NB4 (cell line): ENCODE measurements around the gene LYZ.

Experiments used
- DNase-seq: peaks from one replicate; pipeline ENCODE4 v3.0.0; 2010; ENCODE audit warnings: low read depth
- H3K4me3 ChIP-seq: one replicate; pipeline ENCODE4 v1.5.1; 2011; ENCODE audit warnings: mild to moderate bottlenecking, low read depth, low read length, moderate library complexity
- MYC ChIP-seq: IDR thresholded peaks from 2 replicates; pipeline ENCODE4 v1.6.1; 2011; ENCODE audit warnings: low read depth, low read length
- POLR2A ChIP-seq: IDR thresholded peaks from 2 replicates; pipeline ENCODE4 v1.6.1; 2011; ENCODE audit warnings: mild to moderate bottlenecking; ENCODE audit not compliant: insufficient read length; ENCODE audit errors: extremely low read depth
- TF ChIP-seq, protein P1 (sequence below): IDR thresholded peaks from one replicate; pipeline ENCODE4 v1.5.1; 2012; ENCODE audit warnings: low read depth, low read length
- TF ChIP-seq, protein P2 (sequence below): IDR thresholded peaks from 2 replicates; pipeline ENCODE4 v1.6.1; 2011; ENCODE audit warnings: low read depth, low read length

Gene LYZ

DNA sequence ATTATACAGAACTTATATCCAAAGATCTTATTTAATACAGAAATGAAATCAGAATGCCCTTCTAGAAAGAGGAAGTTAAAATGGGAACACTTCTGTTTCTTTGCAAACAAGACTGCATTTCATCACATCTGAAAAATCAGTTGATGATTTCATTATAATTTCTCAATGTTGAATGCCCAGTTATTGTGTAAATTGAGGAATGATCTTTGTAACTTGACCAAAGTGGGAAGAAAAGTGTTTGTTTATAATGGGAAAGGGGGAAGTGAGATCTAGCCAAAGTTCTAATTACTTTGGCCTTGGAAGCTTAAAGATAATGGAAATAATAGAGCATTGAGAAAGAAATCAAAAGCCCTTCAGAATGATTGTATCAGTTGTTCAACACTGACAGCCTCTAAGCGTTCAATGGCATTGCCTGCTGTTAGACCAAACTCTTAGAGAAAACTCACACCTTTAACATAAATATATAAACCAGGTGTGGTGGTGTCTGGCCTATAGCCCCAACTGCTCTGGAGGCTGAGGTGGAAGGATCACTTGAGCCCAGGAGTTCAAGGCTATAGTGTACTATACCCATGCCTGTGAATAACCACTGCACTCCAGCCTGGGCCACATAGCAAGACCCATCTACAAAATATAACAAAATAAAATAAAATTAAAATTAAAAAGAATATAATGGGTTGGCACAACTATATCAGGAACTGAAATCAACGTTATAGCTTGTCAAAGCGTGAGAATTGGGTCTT is 9.9 kb upstream of the LYZ start:
- DNase-seq: peak; percentile 78
- TF ChIP-seq, protein P1, sequence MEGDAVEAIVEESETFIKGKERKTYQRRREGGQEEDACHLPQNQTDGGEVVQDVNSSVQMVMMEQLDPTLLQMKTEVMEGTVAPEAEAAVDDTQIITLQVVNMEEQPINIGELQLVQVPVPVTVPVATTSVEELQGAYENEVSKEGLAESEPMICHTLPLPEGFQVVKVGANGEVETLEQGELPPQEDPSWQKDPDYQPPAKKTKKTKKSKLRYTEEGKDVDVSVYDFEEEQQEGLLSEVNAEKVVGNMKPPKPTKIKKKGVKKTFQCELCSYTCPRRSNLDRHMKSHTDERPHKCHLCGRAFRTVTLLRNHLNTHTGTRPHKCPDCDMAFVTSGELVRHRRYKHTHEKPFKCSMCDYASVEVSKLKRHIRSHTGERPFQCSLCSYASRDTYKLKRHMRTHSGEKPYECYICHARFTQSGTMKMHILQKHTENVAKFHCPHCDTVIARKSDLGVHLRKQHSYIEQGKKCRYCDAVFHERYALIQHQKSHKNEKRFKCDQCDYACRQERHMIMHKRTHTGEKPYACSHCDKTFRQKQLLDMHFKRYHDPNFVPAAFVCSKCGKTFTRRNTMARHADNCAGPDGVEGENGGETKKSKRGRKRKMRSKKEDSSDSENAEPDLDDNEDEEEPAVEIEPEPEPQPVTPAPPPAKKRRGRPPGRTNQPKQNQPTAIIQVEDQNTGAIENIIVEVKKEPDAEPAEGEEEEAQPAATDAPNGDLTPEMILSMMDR: no peak
- TF ChIP-seq MYC: no peak
- TF ChIP-seq, protein P2, sequence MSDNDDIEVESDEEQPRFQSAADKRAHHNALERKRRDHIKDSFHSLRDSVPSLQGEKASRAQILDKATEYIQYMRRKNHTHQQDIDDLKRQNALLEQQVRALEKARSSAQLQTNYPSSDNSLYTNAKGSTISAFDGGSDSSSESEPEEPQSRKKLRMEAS: no peak
- no peak for TF ChIP-seq POLR2A
- no peak overlapping the region for H3K4me3 ChIP-seq

DNA sequence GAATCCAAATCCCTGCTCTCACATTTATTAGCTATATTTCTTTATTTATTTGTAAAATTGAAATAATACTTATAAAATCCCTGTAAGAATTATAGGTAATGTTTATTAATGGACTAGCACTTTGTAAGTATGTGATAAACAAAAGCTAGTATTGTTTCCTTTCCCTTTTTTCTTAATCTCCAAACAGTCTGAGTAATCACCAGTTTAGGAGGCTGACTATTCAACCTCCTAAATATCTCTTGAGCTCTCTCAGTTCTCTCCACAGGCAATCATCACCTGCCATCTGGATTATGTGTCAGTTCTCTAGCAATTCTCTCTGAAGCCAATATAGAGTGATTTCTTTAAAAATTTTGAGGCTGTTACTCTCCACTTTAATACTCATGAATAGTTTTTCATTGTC is 9.2 kb upstream of the LYZ start:
- no peak overlapping the region for H3K4me3 ChIP-seq
- TF ChIP-seq, protein P2: no peak
- TF ChIP-seq MYC (no peak), POLR2A (no peak)
- TF ChIP-seq, protein P1: no peak
- DNase-seq: no peak

DNA sequence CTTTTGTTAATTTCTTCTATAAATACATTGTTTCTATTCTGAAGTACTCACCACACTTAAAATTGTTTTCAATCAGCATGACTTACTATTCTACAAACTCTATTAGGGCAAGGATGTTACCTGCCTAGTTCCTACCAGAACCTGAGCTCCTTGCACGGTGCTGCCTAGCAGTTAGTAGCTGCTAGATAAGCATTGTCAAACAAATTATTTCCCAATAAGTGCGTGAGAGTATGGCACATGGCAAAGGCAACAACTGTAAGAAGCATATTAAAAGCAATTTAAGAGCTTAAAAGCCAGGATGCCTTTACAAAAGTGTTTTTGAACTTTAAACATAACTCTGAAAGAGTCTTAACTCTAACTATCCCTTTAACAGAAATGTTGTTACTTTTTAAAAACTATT is 8.2 kb upstream of the LYZ start:
- H3K4me3 ChIP-seq: no peak overlapping the region
- peak; percentile 54 for DNase-seq
- TF ChIP-seq MYC (no peak), POLR2A (no peak)
- TF ChIP-seq, protein P2: no peak
- TF ChIP-seq, protein P1: no peak

DNA sequence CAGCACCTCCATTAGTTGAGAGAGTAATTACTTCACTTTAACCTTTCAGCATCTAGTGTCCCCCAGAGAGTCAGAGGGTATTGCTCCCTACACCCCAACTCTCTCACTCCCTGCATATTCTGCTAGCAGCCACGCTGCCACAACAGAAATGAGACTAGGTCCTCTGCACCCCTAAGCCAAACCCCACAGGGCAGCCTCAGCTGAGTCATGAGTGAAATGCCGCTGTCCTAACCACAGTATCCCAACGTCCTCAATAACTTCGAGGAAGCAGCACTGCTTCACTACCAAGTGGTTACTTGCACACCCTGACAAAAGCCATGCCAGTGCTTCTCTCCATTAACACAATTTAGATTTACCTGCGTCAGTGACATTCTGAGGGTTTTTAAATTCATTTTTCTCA is 6.9 kb upstream of the LYZ start:
- TF ChIP-seq, protein P2: peak; percentile 41; the same call in 1 of the 2 replicates
- peak; percentile 29; the same call in 1 of the 2 replicates for TF ChIP-seq MYC
- TF ChIP-seq, protein P1: no peak
- DNase-seq: peak; percentile 94

DNA sequence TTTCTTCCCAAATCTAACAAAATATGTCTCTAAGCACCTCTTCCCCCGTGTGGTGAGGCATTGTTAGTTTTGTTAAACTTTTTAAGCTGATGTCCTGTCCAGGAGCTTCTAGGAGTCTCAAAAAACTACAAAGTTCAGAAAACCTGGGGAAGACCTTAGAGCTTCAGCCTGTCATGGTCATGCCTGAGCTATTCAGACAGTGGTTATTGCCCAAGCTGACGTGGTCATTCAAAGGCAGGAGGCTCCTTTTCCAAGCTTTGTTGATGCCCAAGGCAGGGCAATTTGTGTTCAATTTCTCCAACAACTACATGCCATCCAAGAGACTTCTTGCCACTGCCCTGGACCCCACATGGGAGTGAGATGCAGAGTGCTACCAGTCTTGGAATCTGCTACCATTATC is 5.8 kb upstream of the LYZ start:
- peak; percentile 46 for DNase-seq
- no peak overlapping the region for H3K4me3 ChIP-seq
- no peak for TF ChIP-seq POLR2A
- TF ChIP-seq, protein P1: no peak
- TF ChIP-seq, protein P2: no peak
- no peak for TF ChIP-seq MYC

More for the DNA sequence above, 6.9 kb upstream of the LYZ start:
- peak overlapping the region; percentile 30 for H3K4me3 ChIP-seq
